ENCODE data around the gene LGALS1.

- TF ChIP-seq POLR2A (IDR thresholded peaks at IDR 0.05; ENCODE audit: low read length) = no peak
- no peak for TF ChIP-seq GATA1 (IDR thresholded peaks at IDR 0.05; ENCODE audit: low read depth, low read length)
Measured at GRCh38 chr22:37631448-37632173, 43.8 kb upstream of the LGALS1 start.
